H9 (cell line): ENCODE measurements around the gene RMND5A. TPM values are rescaled to one million over a fixed set of nuclear protein-coding genes. Genes with fewer than 3 reads are reported as not detected.
A peak's percentile ranks its signal among the peaks of the same experiment; 100 is the strongest.

Experiments used
- DNase-seq: peaks from one replicate; pipeline ENCODE4 v3.0.0-alpha.2; 2017
- H2AFZ ChIP-seq: one replicate; pipeline ENCODE4 v1.6.1; 2013; ENCODE audit warnings: mild to moderate bottlenecking, low read length, control low read depth, moderate library complexity
- H2AK5ac ChIP-seq: 2 replicates; pipeline ENCODE4 v1.6.1; 2013; ENCODE audit warnings: low read length, control low read depth, mixed read lengths; ENCODE audit not compliant: insufficient read length
- H2BK120ac ChIP-seq: one replicate; pipeline ENCODE4 v1.6.1; 2013; ENCODE audit warnings: low read depth, mild to moderate bottlenecking, low read length, control low read depth, inconsistent platforms; ENCODE audit not compliant: poor library complexity, severe bottlenecking
- H2BK12ac ChIP-seq: 2 replicates; pipeline ENCODE4 v1.6.1; 2013; ENCODE audit warnings: low read length, control low read depth, mixed read lengths, low read depth; ENCODE audit not compliant: insufficient read length
- H2BK15ac ChIP-seq: 2 replicates; pipeline ENCODE4 v1.6.1; 2013; ENCODE audit warnings: low read depth, low read length, control low read depth
- H2BK20ac ChIP-seq: one replicate; pipeline ENCODE4 v1.6.1; 2013; ENCODE audit warnings: low read depth, mild to moderate bottlenecking, low read length, control low read depth, inconsistent platforms; ENCODE audit not compliant: poor library complexity, severe bottlenecking
- H2BK5ac ChIP-seq: 2 replicates; pipeline ENCODE4 v1.6.1; 2013; ENCODE audit warnings: low read length, control low read depth, mixed read lengths; ENCODE audit not compliant: insufficient read length
- H3K14ac ChIP-seq: 2 replicates; pipeline ENCODE4 v1.6.1; 2013; ENCODE audit warnings: low read length, control low read depth; ENCODE audit not compliant: insufficient read depth
- H3K18ac ChIP-seq: 2 replicates; pipeline ENCODE4 v1.6.1; 2013; ENCODE audit warnings: low read depth, mild to moderate bottlenecking, mixed read lengths, low read length, control low read depth; ENCODE audit not compliant: insufficient read length
- H3K23ac ChIP-seq: 2 replicates; pipeline ENCODE4 v1.6.1; 2013; ENCODE audit warnings: low read length, control low read depth, mixed read lengths, low read depth; ENCODE audit not compliant: insufficient read length
- H3K23me2 ChIP-seq: 2 replicates; pipeline ENCODE4 v1.6.1; 2013; ENCODE audit warnings: low read depth, mild to moderate bottlenecking, mixed read lengths, low read length, control low read depth; ENCODE audit not compliant: insufficient read length, poor library complexity, severe bottlenecking
- H3K27ac ChIP-seq: 2 replicates; pipeline ENCODE4 v1.5.1; 2013; ENCODE audit warnings: low read length, control low read depth, mixed read lengths, low read depth; ENCODE audit not compliant: insufficient read length
- H3K27me3 ChIP-seq: 2 replicates; pipeline ENCODE4 v1.6.1; 2013; ENCODE audit warnings: low read length, control low read depth, inconsistent platforms; ENCODE audit not compliant: insufficient read depth
- H3K4ac ChIP-seq: 2 replicates; pipeline ENCODE4 v1.6.1; 2013; ENCODE audit warnings: low read depth, mild to moderate bottlenecking, control low read depth, inconsistent platforms, low read length, moderate library complexity
- H3K4me1 ChIP-seq: 2 replicates; pipeline ENCODE4 v1.6.1; 2013; ENCODE audit warnings: low read length, control low read depth, inconsistent platforms; ENCODE audit not compliant: insufficient read depth
- H3K4me2 ChIP-seq: 2 replicates; pipeline ENCODE4 v1.6.1; 2013; ENCODE audit warnings: low read length, control low read depth, mixed read lengths; ENCODE audit not compliant: insufficient read length, insufficient read depth
- H3K56ac ChIP-seq: 2 replicates; pipeline ENCODE4 v1.6.1; 2013; ENCODE audit warnings: low read depth, mild to moderate bottlenecking, mixed read lengths, low read length, control low read depth; ENCODE audit not compliant: insufficient read length
- H3K79me1 ChIP-seq: 2 replicates; pipeline ENCODE4 v1.6.1; 2013; ENCODE audit warnings: low read depth, mild to moderate bottlenecking, moderate library complexity, low read length, control low read depth, inconsistent platforms; ENCODE audit not compliant: insufficient read depth, poor library complexity, severe bottlenecking
- H3K79me2 ChIP-seq: 2 replicates; pipeline ENCODE4 v1.6.1; 2013; ENCODE audit warnings: low read length, control low read depth, inconsistent platforms; ENCODE audit not compliant: insufficient read depth
- H3K9ac ChIP-seq: 2 replicates; pipeline ENCODE4 v1.6.1; 2013; ENCODE audit warnings: low read length, control low read depth, mixed read lengths; ENCODE audit not compliant: insufficient read length; ENCODE audit errors: extremely low read depth
- H3K9me3 ChIP-seq: one replicate; pipeline ENCODE4 v1.6.1; 2013; ENCODE audit warnings: low read depth, low read length, inconsistent platforms; ENCODE audit not compliant: control insufficient read depth
- H3T11ph ChIP-seq: one replicate; pipeline ENCODE4 v1.6.1; 2013; ENCODE audit warnings: mild to moderate bottlenecking, low read length, control low read depth, inconsistent platforms
- H4K20me1 ChIP-seq: one replicate; pipeline ENCODE4 v1.6.1; 2013; ENCODE audit not compliant: control insufficient read depth, insufficient read length, insufficient read depth
- H4K5ac ChIP-seq: 2 replicates; pipeline ENCODE4 v1.6.1; 2013; ENCODE audit warnings: low read depth, mild to moderate bottlenecking, mixed read lengths, low read length, control low read depth; ENCODE audit not compliant: insufficient read length
- H4K8ac ChIP-seq: replicated peaks from 2 replicates; pipeline ENCODE4 v1.6.1; 2013; ENCODE audit warnings: low read length, control low read depth, mixed read lengths, low read depth; ENCODE audit not compliant: insufficient read length
- H4K91ac ChIP-seq: 2 replicates; pipeline ENCODE4 v1.6.1; 2013; ENCODE audit warnings: low read depth, mild to moderate bottlenecking, moderate library complexity, mixed read lengths, low read length, control low read depth; ENCODE audit not compliant: insufficient read length
- H3K27ac Mint-ChIP-seq, 3 experiments: 2 replicates in 2 of 3; 3 replicates in 1 of 3; pipeline ENCODE4 v1.8.0; 2020 to 2021; ENCODE audit warnings: mixed read lengths in 3 of 3, mild to moderate bottlenecking in 1 of 3, moderate library complexity in 1 of 3
- H3K27me3 Mint-ChIP-seq: 2 replicates; pipeline ENCODE4 v1.8.0; 2021; ENCODE audit warnings: low read depth, mild to moderate bottlenecking, moderate library complexity, mixed read lengths
- H3K36me3 Mint-ChIP-seq, 3 experiments: 2 replicates in 2 of 3; 3 replicates in 1 of 3; pipeline ENCODE4 v1.8.0; 2020 to 2021; ENCODE audit warnings: low read depth in 3 of 3, mixed read lengths in 3 of 3; ENCODE audit not compliant: insufficient read depth in 1 of 3
- H3K4me1 Mint-ChIP-seq, 2 experiments: 2 replicates each; pipeline ENCODE4 v1.8.0; 2020; ENCODE audit warnings: mixed read lengths in 2 of 2
- H3K4me3 Mint-ChIP-seq, 2 experiments: 2 replicates in 1 of 2; 3 replicates in 1 of 2; pipeline ENCODE4 v1.8.0; 2020 to 2021; ENCODE audit warnings: mild to moderate bottlenecking in 2 of 2, mixed read lengths in 2 of 2, moderate library complexity in 1 of 2
- H3K9me3 Mint-ChIP-seq, 2 experiments: 2 replicates in 1 of 2; 3 replicates in 1 of 2; pipeline ENCODE4 v1.8.0; 2020; ENCODE audit warnings: mild to moderate bottlenecking in 2 of 2, mixed read lengths in 2 of 2, moderate library complexity in 1 of 2
- WGBS: extraction: QIAGEN DNeasy Blood & Tissue Kit; methylation state at CpG from one replicate; pipeline ENCODE4 v1.1.7; 2013; ENCODE audit warnings: missing lambda C conversion rate, low lambda C conversion rate, mixed read lengths; ENCODE audit not compliant: insufficient read length; ENCODE audit errors: extremely low coverage; 5-methylcytosine and 5-hydroxymethylcytosine counted together
- total RNA-seq: library from RNA; stranded (reverse); gene quantifications from 2 replicates; pipeline ENCODE4 v1.2.1, GENCODE V29; 2021
- TF ChIP-seq, protein P1 (sequence below): fragments of 200-600 bp; sonication (generic); conservative IDR thresholded peaks from 3 replicates; pipeline ENCODE4 v1.8.0; 2021; ENCODE audit warnings: antibody characterized with exemption, mild to moderate bottlenecking

RMND5A gene
- total RNA-seq, 1 experiment from 2014 or later, result 48.8 TPM

DNA sequence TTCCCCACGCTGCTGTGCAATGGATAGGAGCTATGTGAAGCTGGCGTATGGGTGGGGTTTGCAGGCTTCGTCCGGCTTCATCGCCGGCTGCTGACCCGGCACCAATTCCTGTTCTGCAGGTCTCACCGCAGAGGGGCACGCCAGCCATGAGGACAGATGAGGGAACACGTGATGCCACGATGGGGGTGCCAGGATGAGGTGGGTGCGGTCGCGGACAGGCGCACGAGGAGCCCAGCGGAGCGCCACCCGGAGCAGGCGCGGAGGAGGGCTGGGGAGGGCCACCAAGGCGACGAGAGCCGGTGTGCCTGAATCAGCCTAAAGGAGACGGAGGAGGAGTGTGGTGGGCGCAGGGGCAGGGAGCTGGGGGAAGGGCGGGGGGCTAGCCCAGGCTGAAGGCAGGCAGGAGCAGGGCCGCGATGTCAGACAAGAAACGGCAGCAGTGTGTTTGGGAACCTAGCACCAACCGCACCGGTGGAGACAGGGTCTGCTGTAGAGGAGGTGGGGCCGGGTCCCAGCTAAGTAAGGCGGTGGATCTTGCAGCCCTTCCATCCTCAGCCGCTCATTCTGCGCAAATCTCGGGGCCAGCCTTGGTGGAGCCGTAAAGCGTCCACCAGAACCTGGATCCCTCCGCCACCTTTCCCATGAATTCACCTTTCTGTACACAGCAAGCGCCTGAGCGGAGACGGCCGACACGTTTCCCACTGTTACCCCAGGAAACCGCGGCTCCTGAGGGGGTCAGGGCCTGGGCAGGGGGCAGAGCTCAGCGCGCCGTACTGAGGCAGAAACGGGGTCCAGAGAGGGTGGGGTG is 87.6 kb downstream of the RMND5A start:
- Histone ChIP-seq H4K20me1 (no peaks in the 10 kb centered on the region), H3K79me1 (no peaks in the 10 kb centered on the region), H2BK12ac (no peak overlapping the region), H2AFZ (no peak overlapping the region), H3K27ac (no peak overlapping the region), H2AK5ac (no peak overlapping the region), H4K8ac (no peak overlapping the region), H3K4me1 (peaks cover 3% of the 10 kb centered on the region; the same call in 1 of the 2 replicates), H3K27me3 (no peaks in the 10 kb centered on the region; the same call in 1 of the 2 replicates), H3K4ac (no peak overlapping the region), H3K79me2 (no peaks in the 10 kb centered on the region), H2BK120ac (no peak overlapping the region), H2BK5ac (no peak overlapping the region), H3K14ac (peak overlapping the region; percentile 14), H3K9ac (no peak overlapping the region), H3K18ac (peak overlapping the region; percentile 29), H3K23ac (no peak overlapping the region), H3K23me2 (peaks cover 10% of the 10 kb centered on the region), H3T11ph (no peak overlapping the region), H4K5ac (no peak overlapping the region), H3K56ac (no peak overlapping the region), H2BK20ac (no peak overlapping the region), H3K9me3 (no peaks in the 10 kb centered on the region), H4K91ac (no peak overlapping the region), H2BK15ac (no peak overlapping the region), H3K4me2 (peak overlapping the region; percentile 77)
- TF ChIP-seq, protein P1, sequence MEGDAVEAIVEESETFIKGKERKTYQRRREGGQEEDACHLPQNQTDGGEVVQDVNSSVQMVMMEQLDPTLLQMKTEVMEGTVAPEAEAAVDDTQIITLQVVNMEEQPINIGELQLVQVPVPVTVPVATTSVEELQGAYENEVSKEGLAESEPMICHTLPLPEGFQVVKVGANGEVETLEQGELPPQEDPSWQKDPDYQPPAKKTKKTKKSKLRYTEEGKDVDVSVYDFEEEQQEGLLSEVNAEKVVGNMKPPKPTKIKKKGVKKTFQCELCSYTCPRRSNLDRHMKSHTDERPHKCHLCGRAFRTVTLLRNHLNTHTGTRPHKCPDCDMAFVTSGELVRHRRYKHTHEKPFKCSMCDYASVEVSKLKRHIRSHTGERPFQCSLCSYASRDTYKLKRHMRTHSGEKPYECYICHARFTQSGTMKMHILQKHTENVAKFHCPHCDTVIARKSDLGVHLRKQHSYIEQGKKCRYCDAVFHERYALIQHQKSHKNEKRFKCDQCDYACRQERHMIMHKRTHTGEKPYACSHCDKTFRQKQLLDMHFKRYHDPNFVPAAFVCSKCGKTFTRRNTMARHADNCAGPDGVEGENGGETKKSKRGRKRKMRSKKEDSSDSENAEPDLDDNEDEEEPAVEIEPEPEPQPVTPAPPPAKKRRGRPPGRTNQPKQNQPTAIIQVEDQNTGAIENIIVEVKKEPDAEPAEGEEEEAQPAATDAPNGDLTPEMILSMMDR, result no peak
- H3K9me3 Mint-ChIP-seq, result no peaks in the 10 kb centered on the region
- no peaks in the 10 kb centered on the region; a peak in 1 of 7 replicates for H3K36me3 Mint-ChIP-seq
- no CpG with 5 or more reads among the region's 51 CpGs for WGBS
- H3K4me1 Mint-ChIP-seq, result peaks cover 11 to 15% of the 10 kb centered on the region in 2 experiments
- DNase-seq, result peak; percentile 73
- H3K4me3 Mint-ChIP-seq, result peak overlapping the region; percentile 77 to 90
- no peak overlapping the region for H3K27ac Mint-ChIP-seq
- H3K27me3 Mint-ChIP-seq, result peaks cover 44% of the 10 kb centered on the region
